ENCODE results near the gene IMPG1. TPM values are rescaled to one million over a fixed set of nuclear protein-coding genes. Genes with fewer than 3 reads are reported as not detected.

Gene IMPG1
- total and polyA plus RNA-seq, 2 of the 8 experiments (the other 6 are each of a cell fraction or from before 2014, with no cell fraction given) = 0.02 TPM; not detected in 1

DNA sequence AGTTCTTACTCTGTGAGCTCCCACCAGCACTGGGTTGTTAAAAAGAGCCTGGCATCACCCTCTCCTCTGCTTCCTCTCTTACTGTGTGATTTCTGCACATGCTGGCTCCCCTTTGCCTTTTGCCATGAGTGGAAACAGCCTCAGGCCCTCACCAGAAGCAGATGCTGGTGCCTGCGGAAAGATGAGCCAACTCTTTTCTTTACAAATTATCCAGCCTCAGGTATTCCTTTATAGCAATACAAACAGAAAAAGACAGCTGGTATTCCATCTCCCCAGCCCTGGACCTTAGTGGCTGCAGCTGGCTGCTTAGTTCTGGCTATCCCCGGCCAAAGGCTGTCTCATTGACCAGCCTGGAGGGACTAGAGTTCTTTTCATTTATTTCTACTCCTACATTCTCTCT lies 129.1 kb downstream of the IMPG1 start:
- Histone ChIP-seq H3K4me2 (ENCODE audit: insufficient read depth in 1 of 2, low read depth in 2 of 2, low read length in 2 of 2) (no peak overlapping the region), H2BK12ac (ENCODE audit: low read depth, low read length) (no peak overlapping the region), H4K91ac (replicated peaks; ENCODE audit: insufficient read length, low read length) (no peak overlapping the region), H2BK20ac (ENCODE audit: low read length) (no peak overlapping the region), H3K18ac (ENCODE audit: extremely low read depth, low read length) (no peak overlapping the region), H3K79me1 (ENCODE audit: low read depth, low read length) (no peaks in the 10 kb centered on the region), H2BK5ac (ENCODE audit: low read depth, low read length) (no peak overlapping the region), H3K14ac (ENCODE audit: insufficient read length) (no peak overlapping the region), H3K4me3 (ENCODE audit: extremely low read depth in 1 of 4, insufficient read depth in 2 of 4, low read depth in 3 of 4, low read length in 4 of 4) (no peak overlapping the region), H3K4me1 (replicated peaks in 1 of 4; ENCODE audit: control insufficient read depth in 3 of 4, insufficient read depth in 4 of 4, low read length in 3 of 4) (peaks cover 0 to 7% (median 0%) of the 10 kb centered on the region in 4 experiments; a peak in 1 of 7 replicates), H3K4ac (replicated peaks; ENCODE audit: insufficient read length, low read depth, low read length) (no peak overlapping the region), H3K56ac (replicated peaks; ENCODE audit: insufficient read length, low read depth, low read length) (no peak overlapping the region), H3K23ac (ENCODE audit: insufficient read length) (no peak overlapping the region), H3K27me3 (replicated peaks in 1 of 4; ENCODE audit: control insufficient read depth in 3 of 4, extremely low read depth in 1 of 4, insufficient read depth in 3 of 4, low read length in 3 of 4) (no peaks in the 10 kb centered on the region; a peak in 1 of 7 replicates), H3K79me2 (ENCODE audit: control insufficient read depth in 1 of 2, insufficient read depth in 2 of 2, low read length in 2 of 2) (no peaks in the 10 kb centered on the region), H2BK15ac (ENCODE audit: low read length) (no peak overlapping the region), H3K36me3 (ENCODE audit: control insufficient read depth in 2 of 4, insufficient read depth in 4 of 4, low read length in 3 of 4) (no peaks in the 10 kb centered on the region), H2AFZ (ENCODE audit: low read length) (no peak overlapping the region), H3K23me2 (ENCODE audit: low read depth, low read length) (no peaks in the 10 kb centered on the region), H4K20me1 (replicated peaks in 1 of 2; ENCODE audit: control insufficient read depth in 1 of 2, insufficient read depth in 2 of 2, low read length in 2 of 2) (no peaks in the 10 kb centered on the region), H4K5ac (ENCODE audit: insufficient read length, low read depth, low read length) (no peak overlapping the region), H2BK120ac (replicated peaks; ENCODE audit: low read depth, low read length) (no peak overlapping the region), H3K9me3 (ENCODE audit: insufficient read depth in 2 of 2, low read depth in 1 of 2, low read length in 1 of 2) (no peaks in the 10 kb centered on the region), H3K27ac (ENCODE audit: low read depth, low read length) (no peak overlapping the region), H3K9ac (replicated peaks in 1 of 4; ENCODE audit: extremely low read depth in 1 of 4, low read depth in 3 of 4, low read length in 3 of 4) (no peak overlapping the region), H2AK5ac (ENCODE audit: low read depth, low read length) (no peak overlapping the region), H4K8ac (ENCODE audit: extremely low read depth, insufficient read depth, low read length) (no peak overlapping the region)
- ChIA-PET CTCF (ENCODE audit: partially characterized antibody) (interaction anchor here (1.2 to 1.6 kb wide), 2 partner anchors 11 to 48 kb away, joined by 3 to 4 read pairs; no protein-coding TSS in a partner anchor), POLR2A (ENCODE audit: partially characterized antibody) (no interaction called here)
- WGBS, 2 experiments (ENCODE audit: extremely low coverage in 1 of 2, insufficient coverage in 1 of 2, insufficient read length in 1 of 2, insufficient replicate concordance in 2 of 2, low coverage in 1 of 2, low lambda C conversion rate in 2 of 2, missing lambda C conversion rate in 1 of 2) = 89% methylated on average over 2 of the region's 2 CpGs; no CpG with 5 or more reads in 1 of the 2 experiments
- no peak for FAIRE-seq
- DNase-seq (ENCODE audit: low read depth in 1 of 2, low spot score in 2 of 2) = no peak
- TF ChIP-seq CBX8 (IDR thresholded peaks at IDR 0.05; ENCODE audit: borderline replicate concordance, low read depth, low read length) (no peak), SAP30 (IDR thresholded peaks at IDR 0.05; ENCODE audit: insufficient read depth, insufficient replicate concordance, low read length) (no peak), RNF2 (IDR thresholded peaks at IDR 0.05; ENCODE audit: borderline replicate concordance, low read depth, low read length, missing control alignments, poor library complexity, severe bottlenecking) (no peak), EZH2 (IDR thresholded peaks at IDR 0.05; ENCODE audit: low read depth, low read length, severe bottlenecking) (no peak), KDM5A (IDR thresholded peaks at IDR 0.05; ENCODE audit: low read length) (no peak), SIRT6 (IDR thresholded peaks at IDR 0.05; ENCODE audit: low read length) (no peak), MAFK (IDR thresholded peaks at IDR 0.05; ENCODE audit: low read depth, low read length) (no peak), RAD21 (IDR thresholded peaks at IDR 0.05 in 1 of 2, conservative IDR thresholded peaks at IDR 0.05 in 1 of 2; ENCODE audit: low read depth in 2 of 2, low read length in 2 of 2) (no peak)
- TF ChIP-seq, protein P1, sequence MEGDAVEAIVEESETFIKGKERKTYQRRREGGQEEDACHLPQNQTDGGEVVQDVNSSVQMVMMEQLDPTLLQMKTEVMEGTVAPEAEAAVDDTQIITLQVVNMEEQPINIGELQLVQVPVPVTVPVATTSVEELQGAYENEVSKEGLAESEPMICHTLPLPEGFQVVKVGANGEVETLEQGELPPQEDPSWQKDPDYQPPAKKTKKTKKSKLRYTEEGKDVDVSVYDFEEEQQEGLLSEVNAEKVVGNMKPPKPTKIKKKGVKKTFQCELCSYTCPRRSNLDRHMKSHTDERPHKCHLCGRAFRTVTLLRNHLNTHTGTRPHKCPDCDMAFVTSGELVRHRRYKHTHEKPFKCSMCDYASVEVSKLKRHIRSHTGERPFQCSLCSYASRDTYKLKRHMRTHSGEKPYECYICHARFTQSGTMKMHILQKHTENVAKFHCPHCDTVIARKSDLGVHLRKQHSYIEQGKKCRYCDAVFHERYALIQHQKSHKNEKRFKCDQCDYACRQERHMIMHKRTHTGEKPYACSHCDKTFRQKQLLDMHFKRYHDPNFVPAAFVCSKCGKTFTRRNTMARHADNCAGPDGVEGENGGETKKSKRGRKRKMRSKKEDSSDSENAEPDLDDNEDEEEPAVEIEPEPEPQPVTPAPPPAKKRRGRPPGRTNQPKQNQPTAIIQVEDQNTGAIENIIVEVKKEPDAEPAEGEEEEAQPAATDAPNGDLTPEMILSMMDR (IDR thresholded peaks at IDR 0.05; ENCODE audit: control extremely low read depth in 1 of 3, insufficient read depth in 1 of 3, low read depth in 1 of 3, low read length in 3 of 3) = no peak
- TF ChIP-seq, protein P2, sequence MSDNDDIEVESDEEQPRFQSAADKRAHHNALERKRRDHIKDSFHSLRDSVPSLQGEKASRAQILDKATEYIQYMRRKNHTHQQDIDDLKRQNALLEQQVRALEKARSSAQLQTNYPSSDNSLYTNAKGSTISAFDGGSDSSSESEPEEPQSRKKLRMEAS (IDR thresholded peaks at IDR 0.05) = no peak
